Measurements from ENCODE around the gene SPON1.

SPON1 gene

DNA sequence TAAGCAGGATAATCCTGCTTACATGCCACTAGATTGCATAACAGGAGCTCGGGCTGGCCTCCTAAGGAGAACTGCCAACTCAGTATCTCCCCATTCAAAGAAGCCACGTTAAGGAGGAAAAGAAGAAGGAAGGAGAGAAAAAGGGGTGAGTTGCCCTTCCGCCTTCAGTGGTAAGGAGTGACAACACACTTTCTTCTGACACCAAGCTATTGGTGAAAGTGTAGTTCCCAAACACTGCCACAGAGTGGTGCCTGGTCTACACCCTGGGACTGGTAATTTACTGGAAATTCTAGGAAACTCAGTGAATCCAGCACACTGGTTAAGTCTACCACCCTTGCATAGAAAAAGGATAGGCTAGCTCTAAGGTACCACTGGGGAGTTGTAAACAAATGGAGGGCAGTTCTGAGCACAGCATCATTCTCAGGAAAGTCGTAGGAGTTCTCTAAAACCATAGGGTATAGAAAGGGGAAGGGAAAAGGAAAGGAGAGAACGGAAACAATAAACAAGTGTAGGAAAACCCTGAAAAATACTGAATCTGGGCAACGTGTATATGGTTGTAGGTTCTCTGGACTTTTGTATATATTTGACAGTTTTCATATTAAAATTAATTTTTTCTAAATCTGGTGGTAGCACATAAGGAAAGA is 338.3 kb downstream of the SPON1 start:
- peak; percentile 52 to 60 for DNase-seq

- DNase-seq = no peak
Observed at GRCh38 chr11:14304601-14305000, 342.1 kb downstream of the SPON1 start.

DNA sequence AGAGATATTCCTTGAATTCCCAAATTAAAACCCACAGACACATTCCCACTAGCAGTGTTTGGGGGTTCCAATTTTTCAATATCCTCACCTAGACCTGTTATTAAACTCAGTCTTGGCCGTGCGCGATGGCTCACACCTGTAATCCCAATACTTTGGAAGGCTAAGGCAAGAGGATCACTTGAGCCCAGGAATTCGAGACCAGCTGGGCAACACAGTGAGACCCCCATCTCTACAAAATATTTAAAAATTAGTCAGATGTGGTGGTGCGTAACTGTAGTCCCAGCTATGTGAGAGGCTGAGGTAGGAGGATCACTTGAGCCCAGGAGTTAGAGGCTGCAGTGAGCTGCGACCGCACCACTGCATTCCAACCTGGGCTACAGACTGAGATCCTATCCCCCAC is 343.1 kb downstream of the SPON1 start:
- DNase-seq = no peak

DNA sequence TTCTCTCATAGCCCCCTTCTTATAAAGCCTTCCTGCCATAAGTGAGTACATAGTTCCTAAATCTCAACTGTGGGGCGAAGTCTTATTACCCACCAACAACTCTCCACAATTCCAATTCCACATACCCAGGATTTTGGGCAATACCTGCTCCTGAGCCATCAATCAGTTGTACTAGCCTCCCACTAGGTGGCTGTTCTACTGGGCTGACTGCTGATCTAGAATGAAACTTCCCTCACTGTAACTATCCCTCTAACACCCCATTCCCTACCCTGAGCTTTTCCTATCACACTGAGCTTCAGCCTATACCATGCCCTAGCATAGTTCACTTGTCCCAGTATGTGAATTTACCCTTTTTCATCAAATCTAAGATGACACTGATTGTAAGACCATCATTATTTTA is 344.0 kb downstream of the SPON1 start:
- no peak for DNase-seq

GRCh38 chr11:14308114-14308896 is 345.8 kb downstream of the SPON1 start:
- DNase-seq = peak in 1 of 2 donors; percentile 40

DNA sequence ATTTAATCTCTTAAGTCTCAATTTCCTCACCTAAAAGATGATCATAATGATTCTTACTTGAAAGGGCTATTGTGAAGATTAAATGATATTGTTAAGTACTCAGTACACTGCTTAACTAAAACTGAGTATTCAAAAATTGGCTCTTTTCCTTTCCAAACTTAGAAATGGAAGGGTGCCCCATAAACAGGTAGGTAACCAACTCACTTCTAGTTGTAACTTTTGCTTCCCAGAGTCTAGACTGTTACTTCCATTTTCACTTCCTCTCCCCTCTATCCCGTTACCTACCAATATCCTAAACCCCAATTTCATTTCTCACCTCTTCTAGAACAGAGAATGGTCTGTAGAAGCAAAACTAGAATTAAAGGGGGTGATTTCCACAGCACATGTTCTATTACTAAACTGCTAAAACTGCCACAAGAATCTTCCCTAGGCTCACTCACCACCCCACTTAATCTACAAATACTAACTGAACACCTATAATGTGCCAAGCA is 346.4 kb downstream of the SPON1 start:
- no peak for DNase-seq

DNA sequence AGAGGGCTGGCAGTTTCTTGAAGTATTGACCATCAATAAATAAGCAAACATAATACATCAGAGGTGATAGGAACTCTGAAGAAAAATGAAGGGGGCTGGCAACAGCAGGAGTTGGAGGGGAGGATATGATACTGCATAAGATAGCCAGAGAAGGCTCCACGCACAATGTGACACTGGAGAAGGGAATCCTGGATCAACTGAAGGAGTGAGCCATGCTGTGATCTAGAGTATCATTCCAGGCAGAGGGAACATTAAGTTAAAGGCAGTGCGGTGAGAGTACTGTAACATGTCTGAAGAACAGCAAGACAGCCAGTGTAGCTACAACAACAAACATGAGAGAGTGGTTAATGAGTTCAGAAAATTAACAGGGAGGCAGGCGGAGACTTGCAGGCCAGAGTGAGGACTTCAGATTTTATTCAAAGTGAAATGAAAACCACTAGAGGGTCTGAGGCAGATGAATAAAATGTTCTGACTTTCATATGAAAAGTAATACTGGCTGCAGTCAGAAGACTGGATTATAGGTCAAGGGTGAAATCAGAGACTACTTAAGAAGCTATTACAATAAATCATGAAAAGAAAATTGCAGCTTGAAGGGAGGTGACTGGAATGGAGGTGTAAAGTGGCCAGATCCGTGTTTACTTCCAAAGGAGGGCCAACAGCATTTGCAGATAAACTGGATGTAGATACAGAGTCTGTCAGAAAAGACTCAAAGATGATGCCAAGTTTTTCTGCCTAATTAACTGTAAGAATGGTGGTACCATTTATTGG is 347.1 kb downstream of the SPON1 start:
- no peak for DNase-seq

- no peak for DNase-seq
Observed at GRCh38 chr11:14310679-14311078, 348.2 kb downstream of the SPON1 start.

- no peak for DNase-seq
Observed at GRCh38 chr11:14312736-14313438, 350.4 kb downstream of the SPON1 start.

DNA sequence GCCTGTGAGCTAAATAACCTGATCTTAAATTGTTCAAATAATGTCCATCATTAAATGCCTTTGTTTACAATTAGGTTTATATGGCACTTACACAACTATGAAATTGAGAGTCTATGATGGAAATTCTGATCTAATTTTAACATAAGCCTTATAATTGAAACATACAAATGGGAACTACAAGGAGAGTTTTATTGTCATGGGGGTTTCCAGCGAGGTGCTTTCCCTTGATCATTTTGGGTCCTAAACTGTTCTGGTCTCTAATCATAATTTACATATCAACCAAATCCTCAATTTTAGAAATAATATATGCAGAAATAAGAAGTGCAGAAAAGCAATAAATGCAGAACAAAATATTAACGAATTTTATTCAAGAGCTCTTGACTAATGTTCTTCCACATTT is 351.6 kb downstream of the SPON1 start:
- no peak for DNase-seq

DNA sequence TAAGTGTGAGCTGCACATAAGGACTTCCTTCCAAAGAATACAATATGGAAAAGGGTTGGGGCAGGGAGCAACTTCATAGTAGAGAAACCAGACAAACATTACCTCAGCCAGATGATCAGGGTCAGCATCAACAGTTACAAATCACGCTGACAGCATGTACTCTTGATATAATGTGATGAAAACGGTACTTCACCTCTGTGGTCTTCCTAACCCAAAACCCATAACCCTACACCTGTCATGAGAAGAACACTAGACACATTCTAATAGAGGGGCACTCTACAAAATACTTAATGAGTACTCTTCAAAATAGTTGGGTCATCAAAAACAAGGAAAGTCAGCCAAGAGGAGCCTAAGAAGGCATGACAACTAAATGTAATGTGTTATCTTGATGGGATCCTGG is 352.6 kb downstream of the SPON1 start:
- DNase-seq = no peak
